NCI-H82 treated with DMSO at 0.1 percent for 48 hours (cell line): Measurements from ENCODE around the gene SLC25A42.

Source experiments
- DNase-seq: peaks from one replicate; lab custom pipeline; 2025; ENCODE audit not compliant: unreplicated experiment; lab: John Stamatoyannopoulos, UW

The SLC25A42 gene

DNA sequence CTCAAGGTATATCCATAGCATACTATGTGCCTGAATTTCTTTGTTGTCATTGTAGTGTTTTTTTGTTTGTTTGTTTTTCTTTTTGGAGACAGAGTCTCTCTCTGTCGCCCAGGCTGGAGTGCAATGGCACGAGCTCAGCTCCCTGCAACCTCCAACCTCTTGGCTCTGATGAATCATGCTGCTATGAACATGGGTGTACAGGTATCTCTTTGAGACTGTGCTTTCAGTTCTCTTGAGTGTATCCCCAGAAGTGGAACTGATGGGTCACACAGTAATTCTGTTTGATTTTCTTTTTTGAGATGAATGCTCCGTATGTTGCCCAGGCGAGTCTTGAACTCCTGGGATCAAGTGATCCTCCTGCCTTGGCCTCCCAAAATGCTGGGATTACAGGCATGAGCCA, 13.7 kb upstream of the SLC25A42 start:
- no peak for DNase-seq

GRCh38 chr19:19050731-19051130, 13.1 kb upstream of the SLC25A42 start:
- no peak for DNase-seq

DNA sequence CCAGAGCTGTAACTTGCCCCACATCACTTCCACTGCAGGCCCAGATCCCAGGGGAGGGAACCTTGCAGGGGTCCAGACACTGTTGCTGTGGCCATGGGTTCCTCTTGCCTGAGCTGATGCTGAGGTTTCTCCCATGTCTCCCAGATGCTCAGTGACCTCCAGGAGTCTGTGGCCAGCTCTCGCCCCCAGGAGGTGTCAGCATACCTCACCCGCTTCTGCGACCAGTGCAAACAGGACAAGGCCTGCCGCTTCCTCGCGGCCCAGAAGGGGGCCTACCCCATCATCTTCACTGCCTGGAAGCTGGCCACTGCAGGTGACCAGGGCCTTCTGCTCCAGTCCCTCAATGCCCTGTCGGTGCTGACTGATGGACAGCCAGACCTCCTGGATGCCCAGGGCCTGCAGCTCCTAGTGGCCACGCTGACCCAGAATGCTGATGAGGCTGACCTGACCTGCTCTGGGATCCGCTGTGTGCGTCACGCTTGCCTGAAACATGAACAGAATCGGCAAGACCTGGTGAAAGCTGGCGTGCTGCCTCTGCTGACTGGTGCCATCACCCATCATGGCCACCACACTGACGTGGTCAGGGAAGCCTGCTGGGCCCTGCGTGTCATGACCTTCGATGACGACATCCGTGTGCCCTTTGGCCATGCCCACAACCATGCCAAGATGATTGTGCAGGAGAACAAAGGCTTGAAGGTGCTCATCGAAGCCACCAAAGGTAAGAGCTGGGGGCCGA, 12.1 kb upstream of the SLC25A42 start:
- DNase-seq: no peak

- no peak for DNase-seq
Observed at GRCh38 chr19:19052921-19053320, 10.9 kb upstream of the SLC25A42 start.

- no peak for DNase-seq
Observed at GRCh38 chr19:19053508-19054314, 10.1 kb upstream of the SLC25A42 start.

- DNase-seq: no peak
Observed at GRCh38 chr19:19054315-19054938, 9.4 kb upstream of the SLC25A42 start.

DNA sequence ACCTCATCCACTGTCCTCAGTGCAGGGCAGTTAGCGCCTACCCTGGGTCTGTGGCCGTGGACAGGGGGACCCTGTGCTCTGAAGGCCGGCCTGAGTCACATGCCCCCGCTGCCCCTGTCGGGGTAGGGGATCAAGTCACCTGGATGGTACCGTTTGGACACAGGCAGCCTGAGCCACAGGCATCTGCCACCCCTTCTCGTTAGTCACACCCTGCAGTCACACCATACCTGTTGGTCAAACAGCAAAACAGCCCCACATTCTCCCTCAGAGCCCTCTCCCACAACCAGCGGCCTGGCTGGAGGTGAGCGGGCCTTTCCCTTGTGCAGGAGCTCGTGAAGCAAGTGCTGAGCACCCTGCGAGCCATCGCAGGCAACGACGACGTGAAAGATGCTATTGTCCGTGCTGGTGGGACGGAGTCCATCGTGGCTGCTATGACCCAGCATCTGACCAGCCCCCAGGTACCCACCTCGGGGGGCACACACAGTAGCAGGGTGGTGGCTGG, 8.8 kb upstream of the SLC25A42 start:
- DNase-seq: no peak

- DNase-seq: no peak
Observed at GRCh38 chr19:19055701-19056100, 8.1 kb upstream of the SLC25A42 start.

DNA sequence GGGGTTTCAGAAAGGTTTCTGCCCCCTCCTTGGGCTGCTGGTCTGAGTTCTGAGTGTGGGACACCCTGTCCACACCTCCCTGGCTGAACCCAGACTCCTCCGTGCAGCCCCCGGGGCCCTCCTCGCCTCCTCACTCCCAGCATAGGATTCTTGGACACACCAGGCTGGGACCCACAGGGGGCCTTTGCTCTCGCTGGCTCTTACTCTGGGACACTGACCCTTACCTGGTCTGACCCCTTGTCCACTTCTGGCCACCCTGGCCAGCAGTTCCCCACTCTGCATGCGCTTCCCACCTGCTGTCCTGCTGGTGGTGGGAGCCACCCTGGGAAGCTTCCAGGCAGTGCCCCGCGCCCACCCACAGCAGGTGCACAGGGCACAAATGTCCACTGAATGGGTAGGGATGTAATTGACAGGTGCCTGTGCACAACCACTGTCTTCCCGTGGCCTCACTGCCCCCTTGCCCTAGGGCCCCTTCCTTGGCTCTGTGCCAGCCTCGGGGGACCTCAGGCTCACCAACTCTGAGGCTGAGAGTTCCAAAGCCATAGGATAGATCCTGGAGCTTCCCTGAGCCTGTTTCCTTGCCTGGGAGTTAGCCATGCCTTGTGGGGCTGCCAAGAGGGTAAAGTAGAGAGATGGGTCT, 7.0 kb upstream of the SLC25A42 start:
- DNase-seq: no peak

DNA sequence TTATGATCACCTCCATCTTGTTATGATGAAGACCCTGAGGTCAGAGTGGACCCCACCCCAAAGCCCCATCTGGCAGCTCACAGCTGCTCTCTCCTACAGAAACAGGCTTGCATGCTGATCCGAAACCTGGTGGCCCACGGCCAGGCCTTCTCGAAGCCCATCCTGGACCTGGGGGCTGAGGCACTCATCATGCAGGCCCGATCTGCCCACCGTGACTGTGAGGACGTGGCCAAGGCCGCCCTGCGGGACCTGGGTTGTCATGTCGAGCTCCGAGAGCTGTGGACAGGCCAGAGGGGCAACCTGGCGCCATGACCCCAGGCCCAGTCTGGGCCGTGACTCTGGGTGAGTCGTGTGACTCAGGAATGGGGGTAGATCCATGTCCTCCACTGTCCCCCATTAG, 6.5 kb upstream of the SLC25A42 start:
- DNase-seq: no peak

DNA sequence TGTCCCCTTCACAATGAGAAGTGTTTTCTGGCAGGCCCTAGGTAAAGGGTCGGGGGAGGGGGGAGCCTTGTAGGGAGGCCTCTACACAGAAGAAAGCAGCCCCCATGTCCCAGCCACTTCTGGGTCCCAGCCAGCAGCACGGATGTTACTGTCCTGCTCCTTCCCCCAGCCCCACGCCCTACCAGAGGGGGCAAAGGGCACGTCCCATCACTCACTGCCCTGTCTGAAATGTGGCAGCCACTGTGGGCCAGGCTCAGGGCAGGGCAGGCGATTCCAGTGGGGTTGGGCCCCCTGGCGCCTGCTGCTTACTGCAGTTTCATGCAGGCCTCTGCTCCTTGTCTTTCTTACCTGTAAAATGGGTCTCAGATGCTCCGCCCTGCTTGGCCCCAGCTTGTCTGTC, 6.1 kb upstream of the SLC25A42 start:
- no peak for DNase-seq

GRCh38 chr19:19059018-19059836, 4.6 kb upstream of the SLC25A42 start:
- no peak for DNase-seq

DNA sequence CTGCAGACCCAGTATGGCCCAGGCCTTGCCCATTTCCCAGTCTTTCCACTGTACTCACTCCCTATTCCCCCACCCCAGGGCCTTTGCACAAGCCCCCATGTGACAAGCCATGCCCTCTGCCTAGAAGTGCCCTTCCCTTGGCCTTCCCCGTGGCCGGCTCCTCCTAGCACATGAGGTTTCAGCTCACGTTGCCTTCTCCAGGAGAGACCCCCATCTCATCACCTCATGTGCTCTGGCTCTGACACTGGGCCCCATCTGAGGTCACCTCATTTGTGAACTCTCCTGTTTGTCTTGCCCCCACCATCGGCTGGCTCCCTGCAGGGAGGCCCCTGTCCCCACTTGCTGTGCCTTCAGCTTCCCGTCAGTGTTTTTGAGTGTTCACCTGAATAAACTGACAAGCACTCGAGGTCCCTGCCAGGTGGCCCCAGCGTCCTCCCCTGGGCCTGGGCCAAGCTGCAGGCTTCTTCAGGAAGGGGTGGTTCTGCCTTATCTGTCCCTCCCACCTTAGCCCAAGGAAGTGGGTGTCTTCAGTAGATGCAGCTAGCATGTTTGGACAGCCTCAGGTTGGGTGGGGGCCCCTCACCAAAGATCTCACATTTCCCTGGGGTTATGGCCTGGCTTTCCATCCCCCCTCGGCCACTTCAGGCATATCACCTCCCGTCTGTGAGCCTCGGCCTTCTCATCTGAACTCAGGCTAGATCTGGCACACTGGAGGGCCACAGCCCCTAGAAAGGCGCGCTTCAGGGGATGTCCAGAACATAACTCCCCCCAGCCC, 3.8 kb upstream of the SLC25A42 start:
- no peak for DNase-seq

- no peak for DNase-seq
Observed at GRCh38 chr19:19061506-19061905, 2.3 kb upstream of the SLC25A42 start.

DNA sequence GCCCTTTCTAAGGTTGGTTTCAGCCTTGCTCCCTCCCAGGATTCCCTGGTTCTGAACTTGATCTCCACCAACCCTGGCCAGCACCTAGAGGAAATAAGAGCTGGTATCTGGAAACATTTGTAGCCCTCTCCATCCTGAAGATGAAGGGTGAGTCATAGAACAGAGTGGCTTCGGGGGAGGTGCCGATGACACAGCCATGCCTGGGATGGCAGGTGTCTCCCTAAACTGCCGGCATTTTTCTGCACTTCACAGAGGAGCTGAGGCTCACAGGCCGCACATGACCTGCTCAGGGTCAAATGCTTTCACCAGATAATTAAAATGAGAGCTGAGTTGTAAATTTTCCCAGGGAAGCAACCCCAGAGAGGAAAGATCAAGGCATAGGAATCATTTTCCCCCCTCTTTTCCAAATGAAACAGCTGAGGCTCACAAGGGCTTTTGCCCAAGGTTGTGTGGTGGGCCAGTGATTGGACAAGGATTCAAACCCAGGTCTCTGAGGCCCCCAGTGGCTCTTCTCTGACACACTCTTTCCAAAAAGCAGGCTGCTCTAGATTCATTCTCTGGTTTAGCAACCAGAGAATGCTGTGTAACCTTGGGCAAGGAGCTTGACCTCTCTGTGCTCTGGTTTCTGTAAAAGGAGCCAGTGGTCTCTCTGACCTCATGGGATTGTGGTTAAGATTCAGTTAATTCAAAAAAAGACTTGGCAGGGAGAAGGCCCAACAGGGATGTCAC, 1.2 kb upstream of the SLC25A42 start:
- DNase-seq: no peak

GRCh38 chr19:19064098-19064722, 416 bp downstream of the SLC25A42 start:
- DNase-seq: peak; percentile 64

- peak; percentile 45 for DNase-seq
Observed at GRCh38 chr19:19064811-19065745, 1.3 kb downstream of the SLC25A42 start.
